GM13976 (cell line): ENCODE results near the gene CRYL1.

Experiments used
- DNase-seq: peaks from one replicate; pipeline ENCODE4 v3.0.0; 2012; ENCODE audit warnings: low spot score
- CTCF ChIP-seq: IDR thresholded peaks from 2 replicates; pipeline ENCODE4 v1.5.1; 2012; ENCODE audit warnings: borderline replicate concordance, mild to moderate bottlenecking; ENCODE audit not compliant: insufficient read depth; ENCODE audit errors: extremely low read depth, missing control alignments, control extremely low read depth
- in situ Hi-C: fragments of 300-500 bp; cut with MboI; formaldehyde crosslinking; loops from one replicate; pipeline ENCODE4 v1.12.0; 2022; ENCODE audit warnings: low sequenced_read_pairs, mixed read lengths, inconsistent platforms; ENCODE audit not compliant: unreplicated experiment

The CRYL1 gene

GRCh38 chr13:20525601-20526544 is at the start of gene CRYL1:
TSS of gene CRYL1 (minus strand) at chr13:20525857. CDS start at chr13:20525794, 63 bp downstream.
- in situ Hi-C loops = no loop called here
- TF ChIP-seq CTCF = no peak
- peak; percentile 88 for DNase-seq

GRCh38 chr13:20573636-20574035 is 48.0 kb upstream of the CRYL1 start:
- DNase-seq = no peak
- no peak for TF ChIP-seq CTCF
- in situ Hi-C loops = no loop called here

GRCh38 chr13:20573186-20573585 is 47.5 kb upstream of the CRYL1 start:
- in situ Hi-C loops = no loop called here
- TF ChIP-seq CTCF = no peak
- no peak for DNase-seq

- DNase-seq = no peak
- no peak for TF ChIP-seq CTCF
Observed at GRCh38 chr13:20571676-20572075, 46.0 kb upstream of the CRYL1 start.

GRCh38 chr13:20570517-20570916 is 44.9 kb upstream of the CRYL1 start:
- TF ChIP-seq CTCF = no peak
- no peak for DNase-seq
- in situ Hi-C loops = no loop called here

More at GRCh38 chr13:20571676-20572075, 46.0 kb upstream of the CRYL1 start:
- in situ Hi-C loops = no loop called here

GRCh38 chr13:20567881-20568528 is 42.3 kb upstream of the CRYL1 start:
- no peak for TF ChIP-seq CTCF
- in situ Hi-C loops = no loop called here
- no peak for DNase-seq
